T-helper 2 cell treated with Interferon-gamma antibody and Interleukin-4, amounts not matched to agents 100 ng/mL and 5 ng/mL, for 36 hours (primary cell): ENCODE results near the gene ZMIZ1. TPM values are rescaled to one million over a fixed set of nuclear protein-coding genes. Genes with fewer than 3 reads are reported as not detected.

Source experiments
- intact Hi-C: fragments of 100-400 bp; cut with micrococcal nuclease; formaldehyde crosslinking; loops from one replicate; pipeline ENCODE4 v1.15.1; 2023
- total RNA-seq: library from RNA; stranded (reverse); gene quantifications from 2 replicates; pipeline ENCODE4 v1.2.3, GENCODE V29; 2022

The ZMIZ1 gene
- total RNA-seq, 1 donor from 2014 or later = 45.8 TPM

DNA sequence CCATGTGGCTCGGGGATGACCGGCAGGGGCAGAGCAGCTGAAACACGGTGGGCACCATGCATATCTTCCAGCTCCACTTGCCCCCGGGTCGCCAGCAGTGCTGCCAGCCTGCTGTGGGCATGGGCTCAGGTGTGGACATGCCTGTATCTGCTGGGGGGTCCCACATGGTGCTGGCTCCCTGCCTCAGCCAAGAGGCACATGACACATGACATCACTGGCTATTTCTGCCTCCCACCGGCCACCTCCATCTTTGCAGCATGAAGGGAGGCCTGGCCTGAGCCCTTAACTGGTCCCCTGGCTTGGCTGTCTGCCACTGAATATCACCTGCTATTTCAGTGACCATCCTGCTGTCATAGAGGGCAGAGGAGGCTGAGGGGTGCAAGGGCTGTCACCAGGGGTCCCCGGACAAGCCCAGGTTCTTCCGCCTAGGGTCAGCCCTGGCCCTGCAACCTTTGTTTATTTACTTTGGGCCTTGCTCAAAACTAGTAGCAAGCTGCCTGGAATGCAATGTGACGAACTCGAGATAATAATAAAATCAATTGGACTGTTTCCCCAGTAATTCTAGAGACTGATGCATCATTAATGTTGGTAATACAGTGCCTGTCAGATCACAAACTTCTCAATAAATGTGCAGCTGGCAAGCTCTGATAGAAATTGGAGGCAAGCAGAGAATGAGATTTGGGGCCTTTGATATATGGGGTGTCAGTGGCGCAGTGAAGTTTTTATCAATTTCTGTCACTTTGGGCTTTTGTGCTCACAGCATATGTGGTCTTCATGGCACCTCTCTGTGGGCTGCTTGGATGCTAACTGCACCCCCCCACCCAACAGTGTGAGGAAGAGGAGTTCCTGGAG is 28.5 kb downstream of the ZMIZ1 start:
- intact Hi-C loops = no loop called here

DNA sequence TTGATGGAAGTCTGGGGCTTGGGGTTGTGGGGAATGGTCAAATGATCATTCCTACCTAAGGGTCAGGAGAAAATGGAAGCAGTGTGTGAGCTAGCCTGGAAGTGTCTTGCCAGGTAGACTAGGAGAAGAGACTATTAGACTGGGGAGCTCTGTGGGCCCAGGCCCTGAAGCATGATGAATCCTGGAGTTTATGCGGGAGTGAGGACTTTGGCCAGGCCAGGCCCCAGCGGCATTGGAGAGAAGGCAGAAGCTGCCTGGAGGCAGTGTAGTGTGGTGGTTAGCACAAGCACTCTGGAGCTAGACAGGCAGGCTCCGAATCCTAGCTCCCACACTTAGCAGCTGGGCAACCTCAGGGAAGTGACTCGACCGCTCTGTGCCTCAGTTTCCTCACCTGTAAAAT is 29.3 kb downstream of the ZMIZ1 start:
- intact Hi-C loops = no loop called here

DNA sequence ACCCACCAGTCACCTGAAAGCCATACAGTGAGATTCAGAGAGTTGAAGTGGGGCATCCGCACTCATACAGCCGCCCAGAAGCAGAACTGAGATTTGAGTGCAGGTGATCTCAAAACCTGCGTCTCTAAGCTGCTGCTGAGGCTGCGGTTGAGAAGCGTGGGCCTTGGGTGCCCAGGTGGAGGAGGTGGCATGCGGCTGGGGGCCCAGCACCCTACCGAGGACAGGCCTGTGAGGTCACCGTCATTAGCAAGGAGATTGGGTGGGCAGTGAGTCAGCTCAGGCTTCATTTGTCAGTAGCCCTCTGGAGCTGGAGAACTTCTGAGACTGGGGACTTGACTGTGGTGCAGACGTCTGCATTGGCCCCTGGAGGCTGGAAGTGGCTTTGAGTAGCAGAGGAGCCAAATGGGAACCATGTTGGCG is 29.8 kb downstream of the ZMIZ1 start:
- intact Hi-C loops = no loop called here

DNA sequence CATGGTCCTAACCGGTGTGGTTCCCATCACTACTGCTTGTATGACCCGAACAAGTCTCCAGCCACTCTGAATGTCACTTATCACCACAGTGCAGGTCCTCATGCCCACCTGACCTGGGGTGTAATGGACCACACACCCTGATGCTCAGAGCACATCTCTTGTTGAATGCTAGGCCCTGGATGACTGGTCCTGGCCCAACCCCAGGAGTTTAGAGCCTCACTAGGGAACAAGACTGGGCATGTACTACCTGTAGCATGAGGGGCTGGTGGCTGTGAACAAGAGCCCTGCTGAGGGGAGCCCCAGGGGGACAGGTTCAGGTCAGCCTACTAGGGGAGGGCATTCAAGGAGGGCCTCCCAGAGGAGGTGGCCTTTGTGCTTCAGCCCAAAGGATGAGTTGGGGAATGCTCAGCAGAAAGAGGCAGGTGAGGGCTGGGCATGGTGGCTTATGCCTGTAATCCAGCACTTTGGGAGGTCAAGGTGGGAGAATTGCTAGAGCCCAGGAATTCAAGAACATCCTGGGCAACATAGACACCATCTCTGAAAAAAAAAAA is 31.2 kb downstream of the ZMIZ1 start:
- intact Hi-C loops = no loop called here

DNA sequence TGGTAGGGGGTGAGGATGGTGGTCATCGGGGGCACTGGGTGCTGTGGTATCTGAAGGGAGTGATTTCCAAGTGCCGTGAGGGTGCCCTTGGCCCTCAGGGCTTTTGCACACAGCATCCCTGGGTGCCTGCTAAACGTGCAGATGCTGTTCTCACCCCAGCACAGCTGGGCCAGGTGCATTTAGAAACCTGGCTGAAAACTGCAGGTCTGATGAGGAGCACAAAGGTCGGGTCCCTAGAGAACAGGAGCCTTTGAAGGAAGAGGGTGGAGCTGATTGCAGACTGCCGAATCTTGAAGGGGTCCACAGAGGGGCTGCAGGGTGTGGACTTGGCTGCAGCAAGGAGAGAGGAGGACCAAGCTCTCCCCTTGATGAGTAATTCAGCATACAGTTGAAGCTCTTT is 32.0 kb downstream of the ZMIZ1 start:
- intact Hi-C loops = no loop called here

DNA sequence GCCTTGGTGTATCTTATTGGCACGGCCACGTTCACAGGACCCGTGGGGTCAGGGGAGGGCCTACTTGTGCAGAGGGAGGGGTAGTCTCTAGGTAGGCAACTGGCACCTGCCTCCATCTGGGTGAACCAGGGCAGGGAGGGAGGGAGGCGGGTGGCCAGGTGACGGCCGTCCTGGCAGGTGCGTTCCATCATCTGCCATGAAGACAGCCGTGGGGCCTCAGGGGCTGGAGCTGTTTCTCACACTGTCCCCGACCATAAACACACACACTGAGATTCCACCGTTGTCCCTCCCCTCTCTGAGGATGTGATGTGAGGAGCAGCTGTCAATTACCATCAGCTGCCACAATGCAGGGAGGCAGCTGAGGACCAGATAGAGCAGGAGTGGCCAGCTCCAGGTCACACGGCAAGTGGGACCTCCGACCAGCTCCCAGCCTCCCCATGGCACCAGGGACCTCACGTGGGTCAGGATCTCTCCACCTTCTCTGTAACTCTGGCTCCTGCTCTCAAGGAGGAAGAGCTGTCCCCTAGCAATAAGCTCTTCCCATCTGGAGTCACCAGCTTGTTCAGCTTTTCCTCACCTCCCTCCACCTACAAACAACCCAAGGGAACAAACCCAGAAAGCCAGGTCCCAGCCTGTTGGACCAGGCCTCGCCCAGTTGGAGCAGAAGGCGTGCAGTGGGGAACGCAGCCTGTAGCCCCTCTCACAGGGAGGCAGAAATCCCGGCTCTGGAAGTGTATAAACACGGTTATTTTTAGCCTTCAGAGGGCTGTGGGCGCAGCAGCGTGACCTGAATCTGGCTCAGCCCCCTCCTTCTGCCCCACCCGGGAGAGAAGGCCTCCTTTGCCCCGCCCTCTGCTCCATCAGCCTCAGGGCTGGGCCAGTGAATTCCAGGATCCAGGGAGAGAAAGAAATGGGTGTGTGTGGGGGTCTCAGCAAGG is 33.1 kb downstream of the ZMIZ1 start:
- intact Hi-C loops = no loop called here

DNA sequence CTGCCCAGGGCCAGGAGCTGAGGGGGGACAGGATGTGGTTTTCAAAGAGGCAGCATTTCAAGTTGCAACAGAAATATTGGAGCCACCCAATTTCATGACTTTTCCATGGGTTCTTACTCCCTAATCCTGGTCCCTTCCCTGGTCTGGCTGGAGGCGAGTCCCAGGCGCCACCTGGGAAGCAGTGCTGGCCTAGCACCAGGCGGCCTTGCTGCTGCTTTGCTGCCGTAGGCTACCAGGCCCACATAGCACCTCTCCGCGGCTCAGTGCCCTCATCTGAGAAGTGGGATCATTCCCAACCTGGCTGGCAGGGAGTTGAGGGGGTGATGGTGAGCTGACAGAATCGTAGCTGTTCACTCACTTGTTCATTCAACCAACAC is 33.7 kb downstream of the ZMIZ1 start:
- intact Hi-C loops = no loop called here

DNA sequence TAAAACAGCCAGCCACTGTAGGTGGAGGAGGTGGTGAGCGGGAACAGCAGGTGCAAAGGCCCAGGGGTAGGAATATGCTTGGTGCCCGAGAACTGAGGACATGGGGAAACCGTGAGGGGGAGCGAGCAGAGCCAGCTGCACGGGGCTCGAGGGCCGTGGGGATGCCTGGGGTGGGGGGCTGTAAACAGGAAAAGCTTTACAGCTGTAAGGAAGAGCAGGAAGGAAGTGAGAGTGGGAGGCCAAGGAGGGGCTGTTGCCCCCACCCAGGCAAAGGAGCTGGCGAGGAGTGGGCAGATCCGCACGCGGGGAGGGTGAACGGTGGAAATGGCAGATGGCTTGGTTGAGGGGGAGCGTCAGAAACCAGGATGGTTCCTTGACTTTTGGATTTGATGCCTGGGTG is 34.4 kb downstream of the ZMIZ1 start:
- intact Hi-C loops = no loop called here

DNA sequence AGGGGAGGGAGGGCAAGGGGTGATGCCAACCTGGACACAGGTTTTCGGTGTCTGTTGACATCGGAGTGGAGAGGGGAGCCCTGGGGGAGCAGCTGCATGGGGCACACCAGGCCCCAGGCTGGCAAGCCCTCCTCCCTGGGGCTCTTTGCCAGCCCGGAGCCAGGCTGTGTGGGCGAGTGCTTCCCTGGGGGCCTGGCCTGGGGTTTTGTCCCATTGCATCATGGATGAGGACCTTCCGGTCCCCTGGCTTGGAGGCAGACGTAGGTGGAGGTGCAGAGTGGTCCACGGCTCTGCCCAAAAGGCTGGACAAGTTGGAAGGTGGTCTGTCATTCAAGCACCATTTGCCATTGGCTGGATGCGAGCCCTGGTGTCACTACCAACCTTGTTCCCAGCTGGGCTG is 34.8 kb downstream of the ZMIZ1 start:
- intact Hi-C loops = no loop called here

DNA sequence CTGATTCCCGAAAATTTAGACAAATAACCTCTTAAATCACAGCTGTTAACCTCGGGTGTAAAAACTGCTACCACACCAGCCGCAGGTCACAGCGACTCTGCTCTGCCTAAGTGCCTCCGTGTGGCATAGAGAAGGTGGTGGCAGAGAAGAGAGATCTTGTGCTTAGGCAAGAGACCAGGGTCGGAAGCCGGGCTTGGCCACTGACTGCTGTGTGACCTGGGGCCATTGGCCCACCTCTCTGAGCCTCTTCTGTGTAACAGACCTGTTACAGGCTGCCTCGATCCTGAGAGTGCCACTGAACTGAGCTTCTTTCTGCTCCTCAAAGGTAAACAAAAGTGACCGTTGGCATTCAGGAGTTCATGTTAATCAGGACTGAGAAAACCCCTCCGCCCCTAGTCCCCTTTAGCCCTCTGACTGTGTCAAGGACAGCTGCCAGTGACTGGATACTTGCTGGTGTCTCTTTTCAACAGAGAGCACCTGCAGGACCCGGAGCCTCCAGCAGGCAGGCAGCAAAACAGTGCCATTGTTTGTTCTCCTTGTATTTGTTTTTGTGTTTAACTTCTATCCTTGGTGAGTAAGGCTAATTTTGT is 36.5 kb downstream of the ZMIZ1 start:
- intact Hi-C loops = no loop called here

DNA sequence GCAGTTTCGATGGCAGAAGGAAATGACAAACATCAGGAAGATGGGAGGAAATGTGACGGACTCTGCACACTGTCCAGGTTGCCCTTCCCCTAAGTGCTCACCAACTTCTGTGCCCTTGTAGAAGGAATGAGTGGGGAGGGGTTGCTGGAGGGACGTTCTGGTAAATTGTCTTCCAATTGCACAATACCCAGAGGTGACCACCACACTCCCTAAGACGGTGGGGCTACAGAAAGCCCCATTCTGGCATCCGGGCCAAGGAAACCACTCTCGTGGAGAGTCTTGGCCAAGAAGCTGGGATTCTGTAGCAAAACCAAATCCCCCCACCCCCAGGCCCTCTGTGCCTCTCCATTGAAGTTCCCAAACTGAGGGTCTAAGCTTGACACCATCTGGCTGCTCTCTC is 37.1 kb downstream of the ZMIZ1 start:
- intact Hi-C loops = no loop called here

DNA sequence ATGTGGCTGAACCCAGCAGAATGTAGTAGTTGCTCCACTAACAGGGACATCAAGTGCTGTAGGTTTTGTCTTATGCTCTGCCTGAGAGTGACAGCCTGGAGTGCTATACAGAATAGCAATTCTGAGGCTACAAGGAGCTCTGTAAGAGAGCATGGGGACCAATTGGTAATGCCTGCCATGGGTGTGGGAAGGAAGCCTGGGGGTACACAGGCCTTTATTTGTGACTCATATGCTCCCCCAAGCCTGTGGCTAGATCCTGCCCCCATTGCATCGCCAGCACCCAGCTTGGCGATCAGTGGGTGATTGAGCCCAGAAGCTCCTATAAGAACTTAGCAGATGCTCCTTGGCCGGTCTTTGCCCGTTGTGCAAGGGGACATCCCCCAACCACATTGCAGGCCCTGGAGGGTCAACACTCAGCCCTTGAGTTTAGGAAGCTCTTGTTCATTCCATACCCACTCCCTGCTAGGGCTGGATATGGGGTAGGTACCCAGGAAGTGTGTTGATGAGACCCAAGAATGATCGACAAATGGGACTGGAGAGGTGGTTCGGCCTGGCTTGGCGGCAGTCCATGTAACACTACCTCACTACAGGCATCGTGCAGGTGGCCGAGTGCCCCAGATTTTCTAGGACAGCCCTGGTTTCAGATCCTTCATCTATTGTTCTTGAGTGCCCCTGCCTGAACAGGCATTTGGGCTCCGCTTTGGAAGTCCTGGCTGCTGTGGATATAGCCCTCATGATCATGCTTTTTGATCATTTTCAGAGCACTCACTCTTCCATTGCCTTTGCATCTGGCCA is 37.7 kb downstream of the ZMIZ1 start:
- intact Hi-C loops = no loop called here

DNA sequence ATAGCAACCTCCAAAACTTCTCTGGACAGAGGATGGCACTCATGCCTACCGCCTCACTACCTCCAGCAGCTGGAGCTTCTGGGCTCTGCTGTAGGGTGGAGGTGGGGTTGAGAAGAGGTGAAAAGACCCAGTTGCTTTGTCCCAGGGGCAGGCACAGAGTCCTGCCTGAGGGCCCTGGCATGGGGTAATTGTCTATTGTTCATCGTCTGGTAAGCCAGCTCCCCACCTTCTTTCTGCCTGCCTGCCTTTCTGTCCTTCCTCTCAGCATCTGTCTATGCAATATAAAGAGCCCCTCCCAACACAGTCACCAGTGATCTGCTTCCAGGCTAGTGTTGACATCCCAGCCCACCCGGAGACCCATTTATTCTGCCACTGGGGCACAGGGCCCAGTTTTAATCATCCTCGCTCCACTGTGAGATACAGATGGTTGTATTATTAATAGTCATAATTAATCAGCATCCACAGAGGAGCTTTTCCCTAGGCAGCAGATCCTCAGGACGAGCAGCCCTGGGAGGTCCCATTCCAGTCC is 39.0 kb downstream of the ZMIZ1 start:
- intact Hi-C loops = no loop called here

DNA sequence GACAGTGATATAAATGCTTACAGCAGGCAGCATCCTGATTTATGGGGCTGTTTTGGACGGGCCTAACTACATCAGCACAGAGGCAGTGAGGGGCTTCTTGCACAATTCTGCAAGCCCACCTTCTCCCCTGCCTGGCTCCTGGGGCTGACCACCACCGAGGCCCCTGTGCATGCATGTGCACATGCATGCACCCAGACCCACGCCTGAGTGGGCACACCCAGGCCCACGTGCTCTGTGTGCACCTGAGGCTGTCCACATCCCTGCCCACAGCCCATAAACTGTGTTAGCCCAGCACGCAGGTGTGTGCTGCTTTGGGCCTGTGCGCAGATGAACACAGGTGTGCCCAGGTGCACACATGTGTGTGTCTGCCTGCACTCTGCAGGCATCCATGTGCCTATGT is 40.0 kb downstream of the ZMIZ1 start:
- intact Hi-C loops = no loop called here

DNA sequence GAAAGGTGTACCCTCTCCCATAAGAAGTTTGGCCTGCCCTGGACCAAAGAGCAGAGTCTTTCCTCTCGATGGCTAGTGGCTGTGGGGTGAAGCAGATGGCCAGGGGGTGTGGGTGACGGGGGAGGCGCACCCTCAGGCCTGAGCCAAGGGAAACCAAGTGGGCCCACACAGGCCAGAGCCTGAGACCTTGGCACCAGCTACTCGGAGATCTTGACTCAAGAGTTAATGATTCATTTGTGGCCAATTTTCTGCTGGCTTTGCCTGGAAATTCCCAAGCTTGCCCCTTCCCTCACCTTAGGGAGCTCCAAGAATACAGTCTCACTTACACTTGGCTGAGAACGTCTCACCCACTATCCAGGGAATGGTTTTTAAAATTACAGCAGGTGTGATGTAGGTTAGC is 42.7 kb downstream of the ZMIZ1 start:
- intact Hi-C loops = no loop called here

DNA sequence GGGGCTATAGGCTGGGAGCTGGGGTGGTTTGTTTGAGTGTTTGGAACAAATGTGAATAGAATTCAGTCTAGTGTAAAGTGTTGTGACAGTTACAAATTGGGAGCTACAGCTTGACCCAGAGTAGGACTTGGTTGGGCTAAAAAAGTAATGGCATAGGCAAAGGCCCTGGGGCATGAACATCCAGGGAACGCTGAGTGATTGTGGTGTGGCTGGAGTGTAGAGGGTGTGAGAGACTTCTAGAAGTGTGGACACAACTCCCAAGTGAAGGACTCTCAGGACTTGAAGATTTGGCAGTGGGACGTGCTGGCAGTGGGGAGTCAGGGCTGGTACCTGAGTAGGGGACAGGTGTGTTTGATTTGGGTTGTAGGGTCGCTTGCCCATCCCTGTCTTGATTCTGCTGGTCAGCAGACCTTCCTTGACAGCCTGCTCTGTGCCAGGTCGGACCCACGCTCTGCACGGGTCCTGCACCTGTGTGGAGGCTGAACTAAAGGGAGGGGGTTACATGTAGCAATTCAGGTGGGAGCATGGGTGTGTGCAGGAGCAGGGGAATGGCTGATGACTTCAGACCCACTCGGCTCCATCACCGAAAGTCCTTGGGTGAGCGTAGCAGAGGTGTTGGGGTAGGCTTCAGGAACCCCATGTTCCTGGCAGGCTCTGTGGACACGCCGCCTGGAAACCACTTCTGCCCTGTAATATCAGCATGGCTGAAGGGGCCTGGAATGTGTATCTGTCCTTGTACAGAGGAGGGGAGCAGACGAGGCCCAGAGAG is 43.3 kb downstream of the ZMIZ1 start:
- intact Hi-C loops = no loop called here

DNA sequence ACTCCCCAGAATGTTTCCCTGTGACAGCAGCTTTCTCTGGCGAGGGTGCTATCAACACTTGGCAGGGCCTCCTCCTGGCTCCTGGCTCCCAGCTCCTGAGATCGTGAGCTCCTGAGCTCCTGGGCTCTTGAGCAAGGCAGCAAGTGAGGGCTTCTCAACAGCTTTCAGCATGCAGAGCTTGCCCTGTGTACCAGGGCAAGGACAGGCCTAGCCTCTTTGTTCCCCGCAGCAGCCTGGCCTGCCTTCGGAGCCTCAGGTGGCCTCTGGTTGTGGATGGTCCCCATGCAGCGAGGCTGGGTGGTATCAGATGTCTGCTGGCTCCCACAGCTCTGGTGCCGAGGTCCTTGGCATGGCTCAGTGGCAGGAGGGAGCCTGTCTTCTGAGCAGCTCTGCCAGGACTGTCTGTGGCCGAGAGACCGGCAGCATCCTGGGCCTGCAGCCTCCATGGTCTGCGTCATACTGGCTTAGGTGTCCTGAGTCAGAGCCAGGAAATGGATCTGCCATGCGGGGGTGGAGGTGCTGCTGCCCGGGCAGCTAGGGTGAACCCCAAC is 44.2 kb downstream of the ZMIZ1 start:
- intact Hi-C loops = no loop called here

DNA sequence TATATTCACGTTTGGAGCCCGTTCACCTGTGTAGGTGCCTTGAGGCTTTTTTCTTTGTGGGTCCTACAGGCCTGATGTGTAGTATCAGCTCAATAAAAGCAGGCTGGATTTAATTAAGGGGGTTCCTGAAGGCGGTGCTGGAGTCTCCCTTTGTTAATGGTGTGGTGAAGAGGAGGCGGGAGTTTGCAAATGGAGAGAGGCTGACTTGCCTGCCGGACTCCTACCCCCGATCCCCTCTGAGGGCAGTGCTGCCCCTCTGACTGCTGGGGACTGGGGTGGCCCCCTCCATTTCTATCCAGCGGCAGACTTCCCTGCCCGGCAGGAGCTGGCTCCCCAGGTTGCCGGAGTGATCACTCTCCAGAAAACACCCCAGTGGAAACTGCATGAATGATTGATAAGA is 45.1 kb downstream of the ZMIZ1 start:
- intact Hi-C loops = no loop called here

DNA sequence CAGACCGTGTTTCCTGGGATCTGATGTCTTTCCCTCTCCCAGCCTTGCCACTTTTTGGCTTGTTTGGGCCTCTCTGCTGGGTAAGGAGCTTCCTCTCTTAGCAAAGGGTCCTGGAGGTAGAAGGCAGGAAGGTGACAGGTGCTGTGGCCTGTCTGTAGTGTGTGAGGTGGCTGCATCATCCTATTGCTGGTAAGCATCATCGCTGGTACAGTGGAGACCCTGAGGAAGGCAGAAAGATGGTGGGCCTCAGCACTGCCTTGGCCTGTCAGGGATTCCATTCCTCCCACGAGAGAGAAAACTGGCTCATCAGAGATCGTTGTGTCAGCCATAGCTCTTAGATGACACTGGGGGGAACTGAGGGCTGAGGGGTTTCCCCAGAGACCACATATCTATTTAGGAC is 46.5 kb downstream of the ZMIZ1 start:
- intact Hi-C loops = no loop called here

DNA sequence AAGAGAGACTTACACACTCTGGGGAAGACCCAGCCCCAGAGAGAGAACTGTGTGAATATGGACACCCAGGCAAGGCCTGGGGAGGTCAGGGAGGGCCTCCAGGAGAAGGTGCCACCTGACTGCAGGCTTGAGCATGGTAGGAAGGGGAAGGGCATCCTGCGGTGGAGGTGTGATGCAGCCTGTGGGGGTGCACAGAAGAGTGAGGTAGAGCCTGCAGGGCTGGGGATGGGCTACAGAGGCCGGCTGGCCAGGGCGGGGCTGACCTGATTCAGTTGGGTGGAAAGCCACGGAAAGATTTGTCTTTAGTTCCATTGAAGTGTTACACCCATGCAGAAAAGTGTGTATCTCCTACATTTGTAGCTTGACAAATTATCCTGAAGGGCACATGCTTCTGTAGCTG is 47.6 kb downstream of the ZMIZ1 start:
- intact Hi-C loops = no loop called here
